ENCODE measurements around the gene ST7L.

DNA sequence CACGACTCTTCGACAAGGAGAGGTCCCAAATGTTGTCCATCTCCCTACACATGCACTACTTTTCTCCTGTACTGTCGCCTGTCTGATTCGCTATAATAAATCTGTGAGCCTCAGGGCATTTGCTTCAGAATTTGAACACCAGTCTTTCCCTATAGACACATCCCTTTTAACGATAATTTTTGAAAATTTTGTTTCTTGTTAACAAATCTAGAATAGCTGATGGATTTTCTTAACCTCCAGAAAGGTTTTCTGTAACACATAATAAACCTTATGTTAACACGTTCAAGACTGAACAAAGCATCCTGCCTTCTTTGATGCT, 1.4 kb upstream of the ST7L start:
- TF ChIP-seq, protein P1, sequence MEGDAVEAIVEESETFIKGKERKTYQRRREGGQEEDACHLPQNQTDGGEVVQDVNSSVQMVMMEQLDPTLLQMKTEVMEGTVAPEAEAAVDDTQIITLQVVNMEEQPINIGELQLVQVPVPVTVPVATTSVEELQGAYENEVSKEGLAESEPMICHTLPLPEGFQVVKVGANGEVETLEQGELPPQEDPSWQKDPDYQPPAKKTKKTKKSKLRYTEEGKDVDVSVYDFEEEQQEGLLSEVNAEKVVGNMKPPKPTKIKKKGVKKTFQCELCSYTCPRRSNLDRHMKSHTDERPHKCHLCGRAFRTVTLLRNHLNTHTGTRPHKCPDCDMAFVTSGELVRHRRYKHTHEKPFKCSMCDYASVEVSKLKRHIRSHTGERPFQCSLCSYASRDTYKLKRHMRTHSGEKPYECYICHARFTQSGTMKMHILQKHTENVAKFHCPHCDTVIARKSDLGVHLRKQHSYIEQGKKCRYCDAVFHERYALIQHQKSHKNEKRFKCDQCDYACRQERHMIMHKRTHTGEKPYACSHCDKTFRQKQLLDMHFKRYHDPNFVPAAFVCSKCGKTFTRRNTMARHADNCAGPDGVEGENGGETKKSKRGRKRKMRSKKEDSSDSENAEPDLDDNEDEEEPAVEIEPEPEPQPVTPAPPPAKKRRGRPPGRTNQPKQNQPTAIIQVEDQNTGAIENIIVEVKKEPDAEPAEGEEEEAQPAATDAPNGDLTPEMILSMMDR (IDR thresholded peaks at IDR 0.05; ENCODE audit: low read depth, low read length, poor library complexity, severe bottlenecking) = no peak
- TF ChIP-seq EZH2phosphoT487 (IDR thresholded peaks at IDR 0.05; ENCODE audit: borderline replicate concordance, low read length) = no peak

Measured in DOHH2 (cell line).